D721Med (cell line): ENCODE results near the gene KCNG3.

ENCODE experiments used
- DNase-seq: peaks from one replicate; pipeline ENCODE4 v3.0.0; 2011; ENCODE audit warnings: low spot score; ENCODE audit not compliant: insufficient read length
- FAIRE-seq: peaks from 2 replicates; lab custom pipeline; 2011; peaks lifted over from hg19 to GRCh38; lab: Jason Lieb, UNC
- CTCF ChIP-seq: IDR thresholded peaks from 2 replicates; pipeline ENCODE4 v1.5.1; 2012; ENCODE audit warnings: mild to moderate bottlenecking, control low read depth; ENCODE audit not compliant: insufficient read depth; ENCODE audit errors: missing control alignments

KCNG3 gene

GRCh38 chr2:42493468-42494354 lies at the start of gene KCNG3:
Gene KCNG3 (minus strand): TSS chr2:42493982. CDS start chr2:42493501, 481 bp downstream.
- TF ChIP-seq CTCF = no peak
- DNase-seq = no peak
- no peak for FAIRE-seq

GRCh38 chr2:42542871-42543270 lies 49.1 kb upstream of the KCNG3 start:
- DNase-seq (no peak), FAIRE-seq (no peak)
- TF ChIP-seq CTCF = no peak

- no peak for TF ChIP-seq CTCF
- DNase-seq (no peak), FAIRE-seq (no peak)
Observed at GRCh38 chr2:42537493-42537892, 43.7 kb upstream of the KCNG3 start.

GRCh38 chr2:42532397-42532796 lies 38.6 kb upstream of the KCNG3 start:
- TF ChIP-seq CTCF = no peak
- DNase-seq = no peak
- FAIRE-seq = no peak

- TF ChIP-seq CTCF = no peak
- no peak for FAIRE-seq
- no peak for DNase-seq
Observed at GRCh38 chr2:42523341-42523740, 29.6 kb upstream of the KCNG3 start.

- TF ChIP-seq CTCF = no peak
- no peak for FAIRE-seq
Observed at GRCh38 chr2:42522035-42522434, 28.3 kb upstream of the KCNG3 start.

GRCh38 chr2:42519624-42520023 lies 25.8 kb upstream of the KCNG3 start:
- FAIRE-seq (no peak), DNase-seq (no peak)
- no peak for TF ChIP-seq CTCF

More at GRCh38 chr2:42522035-42522434, 28.3 kb upstream of the KCNG3 start:
- no peak for DNase-seq
